Measurements from ENCODE around the gene PLA2G2C.

The PLA2G2C gene

DNA sequence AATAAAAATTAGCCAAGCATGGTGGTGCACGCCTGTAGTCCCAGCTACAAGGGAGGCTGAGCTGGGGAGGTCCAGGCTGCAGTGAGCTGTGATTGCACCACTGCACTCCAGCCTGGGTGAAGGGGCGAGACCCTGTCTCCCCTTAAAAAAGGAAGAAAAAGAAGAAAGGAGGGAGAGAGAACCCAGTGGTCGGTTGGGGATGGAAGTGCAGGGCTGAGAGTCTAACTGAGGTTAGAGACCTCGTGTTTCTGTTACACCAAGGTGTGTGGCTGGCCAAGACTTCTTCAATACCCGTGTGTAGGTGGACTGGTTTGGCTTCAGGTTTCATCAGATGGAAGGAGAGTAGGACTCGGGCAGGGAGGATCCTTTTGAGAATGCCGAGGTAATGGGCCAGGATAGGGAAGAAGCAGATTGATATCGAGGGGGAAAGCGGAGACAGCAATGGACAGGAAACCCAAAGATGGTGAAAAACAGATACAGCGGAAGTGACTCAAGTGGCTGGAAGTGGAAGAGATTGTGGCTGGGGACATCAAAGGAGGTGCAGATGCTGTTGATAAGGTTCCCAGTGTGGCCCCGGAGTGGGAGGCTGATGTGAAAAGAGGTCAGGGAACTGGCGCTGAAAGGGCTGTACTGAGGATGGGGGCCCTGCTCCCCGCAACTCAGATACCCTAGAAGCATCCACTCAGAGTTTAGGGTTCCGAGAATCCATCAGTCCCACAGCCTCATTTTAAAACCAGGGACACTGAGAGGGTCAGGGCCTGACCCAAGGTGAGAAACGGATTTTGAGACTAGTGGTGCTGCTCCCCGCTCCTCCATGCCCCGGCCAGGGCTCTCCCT is 1.1 kb downstream of the PLA2G2C start:
- no peak for DNase-seq (ENCODE audit: extremely low read depth in 1 of 2, low read depth in 1 of 2)

- DNase-seq (ENCODE audit: extremely low read depth in 1 of 2, low read depth in 1 of 2) = no peak
Measured at GRCh38 chr1:20184481-20184900, 1.8 kb downstream of the PLA2G2C start.

DNA sequence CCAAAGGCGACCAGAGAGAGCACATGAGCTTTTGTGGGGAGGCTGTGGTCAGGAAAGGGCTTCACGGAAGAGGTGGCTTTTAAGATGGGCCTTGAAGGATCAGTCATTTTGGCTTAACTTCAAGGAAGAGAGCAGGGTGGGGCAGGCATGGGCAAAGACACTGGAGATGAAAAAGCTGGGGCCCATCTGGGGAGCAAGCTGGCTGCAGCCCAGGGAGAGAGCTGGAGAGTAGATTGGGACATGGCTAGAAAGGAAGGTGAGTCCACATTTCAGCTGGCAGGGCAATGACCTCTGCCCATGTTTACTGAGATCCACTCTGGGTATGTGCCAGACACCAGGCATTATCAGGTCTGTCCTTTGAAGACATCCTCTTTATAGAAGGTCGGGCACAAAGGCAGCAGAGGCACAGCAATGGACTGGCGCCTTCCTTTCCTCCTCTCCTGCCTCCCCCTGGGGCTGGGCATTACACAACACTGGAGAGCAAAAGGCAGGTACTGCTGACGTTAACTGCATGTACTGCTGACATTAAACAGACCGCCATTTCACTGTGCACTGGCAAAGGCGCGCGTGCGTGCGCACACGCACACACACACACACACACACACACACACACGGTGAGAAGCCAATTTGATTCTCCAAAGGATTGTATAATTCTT is 2.6 kb downstream of the PLA2G2C start:
- no peak for DNase-seq (ENCODE audit: extremely low read depth in 1 of 2, low read depth in 1 of 2)

GRCh38 chr1:20183035-20183434 is 3.3 kb downstream of the PLA2G2C start:
- no peak for DNase-seq (ENCODE audit: extremely low read depth in 1 of 2, low read depth in 1 of 2)

DNA sequence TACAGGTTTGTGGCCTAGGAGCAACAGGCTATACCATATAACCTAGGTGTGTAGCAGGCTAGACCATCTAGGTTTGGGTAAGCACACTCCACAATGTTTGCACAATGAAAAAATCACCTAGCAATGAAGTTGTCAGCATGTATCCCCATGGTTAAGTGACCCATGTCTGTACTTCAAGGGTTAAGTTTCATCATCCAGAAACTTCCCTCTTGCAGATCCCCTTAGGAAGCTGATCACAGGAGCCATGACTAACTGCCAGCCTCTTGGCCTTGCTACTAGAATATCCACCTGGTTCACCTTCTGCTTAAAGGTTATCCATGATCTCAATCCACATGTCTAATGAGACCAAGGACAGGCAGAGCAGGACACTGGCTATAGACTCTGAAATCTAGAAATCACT is 3.9 kb downstream of the PLA2G2C start:
- DNase-seq (ENCODE audit: extremely low read depth in 1 of 2, low read depth in 1 of 2) = no peak

DNA sequence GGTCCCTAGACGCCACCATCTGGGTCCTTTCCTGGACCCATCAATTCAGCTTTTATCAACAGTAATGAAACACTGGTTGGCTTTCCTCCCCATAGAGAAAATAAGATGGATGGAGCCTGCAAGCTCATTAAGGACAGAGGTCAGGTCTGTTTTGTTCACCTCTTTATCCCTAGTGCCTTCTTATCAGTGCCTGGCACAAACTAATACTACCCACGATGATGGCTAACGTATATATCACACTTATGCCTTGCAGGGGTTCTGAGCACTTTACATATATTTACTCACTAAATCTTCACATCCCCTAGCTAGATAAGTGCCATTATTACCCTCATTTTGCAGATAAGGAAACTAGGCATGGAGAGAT is 5.5 kb downstream of the PLA2G2C start:
- DNase-seq (ENCODE audit: extremely low read depth in 1 of 2, low read depth in 1 of 2) = no peak

DNA sequence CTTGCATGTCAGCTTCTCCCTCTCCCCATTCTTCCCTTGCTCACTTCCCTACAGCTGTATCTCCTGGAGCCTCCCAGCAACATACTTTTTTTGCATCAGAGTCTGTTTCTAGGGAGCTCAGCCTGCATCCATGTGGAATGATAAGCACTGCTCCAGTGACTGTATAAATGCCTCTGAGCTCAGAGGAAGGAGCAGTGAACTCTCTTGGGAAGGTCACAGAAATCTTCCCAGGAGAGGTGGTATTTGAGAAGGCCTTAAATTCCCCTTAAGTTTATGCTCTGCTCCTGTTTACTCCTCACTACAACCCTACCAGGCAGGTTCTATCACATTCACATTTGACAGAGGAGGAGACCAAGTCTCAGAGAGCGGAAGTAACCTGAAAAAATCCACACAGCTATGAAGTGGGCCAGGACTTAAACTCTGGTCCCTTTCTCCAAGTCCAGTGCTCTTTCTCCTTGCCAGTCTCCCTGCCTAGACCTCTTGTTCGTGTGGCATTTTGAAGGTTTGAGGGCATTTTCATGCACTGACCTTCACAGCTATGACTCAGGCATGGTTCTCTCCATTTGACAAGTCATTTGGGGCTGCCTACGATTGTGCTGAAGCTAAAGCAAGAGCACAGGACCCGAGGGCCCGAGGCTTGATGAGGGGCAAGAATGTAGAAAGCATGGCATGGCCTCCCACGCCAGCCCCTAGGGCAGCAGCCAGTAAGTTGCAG is 6.0 kb downstream of the PLA2G2C start:
- DNase-seq (ENCODE audit: extremely low read depth in 1 of 2, low read depth in 1 of 2) = no peak

- DNase-seq (ENCODE audit: extremely low read depth in 1 of 2, low read depth in 1 of 2) = no peak
Measured at GRCh38 chr1:20179371-20180128, 6.8 kb downstream of the PLA2G2C start.

DNA sequence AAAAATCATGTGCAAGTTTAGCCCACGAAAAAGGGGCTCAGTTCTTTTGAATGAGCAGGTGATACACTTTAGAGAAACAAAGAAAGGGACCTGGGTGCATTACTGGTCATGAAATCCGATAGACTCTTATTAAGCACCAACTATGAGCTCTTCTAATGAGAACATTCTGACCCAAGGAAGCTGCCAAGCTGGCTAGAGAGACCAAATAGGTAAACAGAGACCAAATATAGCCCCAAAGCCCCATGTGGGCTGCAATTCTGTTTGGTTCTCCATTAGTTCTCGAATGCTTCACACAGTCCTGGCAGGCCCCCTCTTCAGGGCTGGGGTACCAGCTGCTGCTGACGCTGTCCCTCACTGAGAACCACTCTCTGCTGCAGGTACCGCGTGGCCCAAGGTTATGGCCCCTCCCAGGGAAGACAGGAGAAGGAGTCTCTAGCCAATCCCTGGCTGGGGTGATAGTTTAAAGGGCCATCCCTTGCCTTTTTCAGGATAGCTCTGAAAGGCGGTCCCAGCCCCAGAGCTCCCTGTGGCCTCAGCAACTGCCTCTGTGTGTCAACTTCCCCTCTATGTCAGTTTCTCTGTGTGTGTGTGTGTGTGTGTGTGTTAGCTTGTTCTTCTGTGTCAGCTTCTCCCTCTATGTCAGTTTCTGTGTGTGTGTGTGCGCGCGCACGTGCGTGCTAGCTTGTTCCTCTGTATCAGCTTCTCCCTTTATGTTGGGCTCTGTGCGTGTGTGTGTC is 7.5 kb downstream of the PLA2G2C start:
- no peak for DNase-seq (ENCODE audit: extremely low read depth in 1 of 2, low read depth in 1 of 2)

DNA sequence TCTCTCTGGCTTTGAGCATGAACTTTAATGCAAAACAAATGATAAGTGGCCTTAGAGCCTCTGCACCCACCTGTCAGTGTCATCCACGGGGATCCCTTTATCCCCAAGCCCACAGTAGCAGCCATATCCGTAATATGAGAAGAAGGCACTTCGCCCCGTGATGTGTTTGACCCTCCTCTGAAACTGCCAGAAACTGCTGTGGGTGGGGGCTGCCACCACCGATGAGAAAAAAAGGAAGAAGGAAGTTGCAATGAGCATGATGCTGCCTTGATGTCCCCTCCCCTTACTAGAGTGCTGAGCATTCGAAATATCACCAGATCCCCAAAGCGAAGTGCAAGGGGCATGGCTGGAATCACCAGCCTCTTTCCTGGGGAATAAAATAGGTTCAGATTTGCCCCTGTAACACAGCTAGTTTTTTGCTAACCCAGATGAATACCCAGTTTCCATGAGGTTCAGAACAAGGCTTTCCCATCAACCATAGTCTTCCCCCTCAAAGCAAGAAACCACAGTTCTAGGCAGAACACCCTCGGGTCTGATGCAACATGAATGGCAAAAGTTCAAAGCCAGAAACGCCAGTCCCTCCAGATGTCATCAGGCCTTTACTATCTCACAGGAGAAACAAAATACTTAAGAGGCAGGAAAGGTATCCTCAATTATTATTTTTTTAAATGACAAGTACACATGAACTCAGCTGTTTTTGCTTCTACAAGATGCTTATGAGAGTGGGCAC is 11.2 kb downstream of the PLA2G2C start:
- DNase-seq (ENCODE audit: extremely low read depth in 1 of 2, low read depth in 1 of 2) = no peak

- no peak for DNase-seq (ENCODE audit: extremely low read depth in 1 of 2, low read depth in 1 of 2)
Measured at GRCh38 chr1:20172033-20172590, 14.2 kb downstream of the PLA2G2C start.

- no peak for DNase-seq (ENCODE audit: extremely low read depth in 1 of 2, low read depth in 1 of 2)
Measured at GRCh38 chr1:20169932-20170331, 16.4 kb downstream of the PLA2G2C start.

- DNase-seq (ENCODE audit: extremely low read depth in 1 of 2, low read depth in 1 of 2) = no peak
Measured at GRCh38 chr1:20168564-20169491, 17.5 kb downstream of the PLA2G2C start.

GRCh38 chr1:20167126-20167525 is 19.2 kb downstream of the PLA2G2C start:
- no peak for DNase-seq (ENCODE audit: extremely low read depth in 1 of 2, low read depth in 1 of 2)

DNA sequence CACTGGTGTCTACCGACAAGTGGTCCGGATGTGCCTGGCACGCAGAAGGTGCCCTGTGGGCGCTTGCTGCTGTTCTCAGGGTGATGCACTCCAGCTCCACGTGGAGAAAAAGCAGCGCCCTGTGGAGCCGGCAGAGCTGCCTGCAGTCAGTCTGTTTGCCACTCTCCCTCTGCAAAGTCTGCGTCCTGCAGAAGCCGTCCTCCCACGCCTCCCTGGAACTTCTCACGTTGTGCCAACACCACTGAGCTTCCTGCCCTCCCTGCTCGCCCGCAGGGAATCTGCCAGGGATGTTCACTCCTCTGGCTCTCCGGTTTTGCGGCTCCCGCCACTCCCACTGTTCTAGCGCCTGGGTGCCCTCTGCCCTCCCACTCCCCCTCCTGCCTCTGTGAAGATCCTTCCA is 20.3 kb downstream of the PLA2G2C start:
- DNase-seq (ENCODE audit: extremely low read depth in 1 of 2, low read depth in 1 of 2) = no peak

GRCh38 chr1:20165522-20165951 is 20.8 kb downstream of the PLA2G2C start:
- DNase-seq (ENCODE audit: extremely low read depth in 1 of 2, low read depth in 1 of 2) = no peak

- no peak for DNase-seq (ENCODE audit: extremely low read depth in 1 of 2, low read depth in 1 of 2)
Measured at GRCh38 chr1:20164694-20165202, 21.6 kb downstream of the PLA2G2C start.

DNA sequence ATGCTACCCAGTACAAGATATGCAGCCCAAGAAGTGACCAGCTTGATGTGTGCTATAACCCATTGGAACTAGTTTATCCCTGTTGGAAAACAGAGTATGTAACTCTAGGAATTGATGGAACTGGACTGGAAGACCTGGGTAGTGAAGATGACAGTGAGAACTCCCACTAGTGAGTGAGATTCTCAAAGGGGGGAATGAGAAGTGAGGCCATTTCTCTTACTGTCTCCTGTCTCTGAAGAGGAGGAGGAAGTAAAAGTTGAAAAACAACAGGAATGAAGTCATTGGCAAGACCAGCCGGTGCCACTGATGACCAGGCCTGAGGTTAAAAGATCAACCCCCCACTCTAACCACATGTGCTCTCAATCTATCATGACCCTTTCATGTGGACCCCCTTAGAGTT is 26.3 kb downstream of the PLA2G2C start:
- no peak for DNase-seq (ENCODE audit: extremely low read depth in 1 of 2, low read depth in 1 of 2)
